ENCODE measurements around the gene PNLDC1. TPM values are rescaled to one million over a fixed set of nuclear protein-coding genes. Genes with fewer than 3 reads are reported as not detected.

PNLDC1 gene
- total RNA-seq, 1 donor from 2014 or later, result not detected

DNA sequence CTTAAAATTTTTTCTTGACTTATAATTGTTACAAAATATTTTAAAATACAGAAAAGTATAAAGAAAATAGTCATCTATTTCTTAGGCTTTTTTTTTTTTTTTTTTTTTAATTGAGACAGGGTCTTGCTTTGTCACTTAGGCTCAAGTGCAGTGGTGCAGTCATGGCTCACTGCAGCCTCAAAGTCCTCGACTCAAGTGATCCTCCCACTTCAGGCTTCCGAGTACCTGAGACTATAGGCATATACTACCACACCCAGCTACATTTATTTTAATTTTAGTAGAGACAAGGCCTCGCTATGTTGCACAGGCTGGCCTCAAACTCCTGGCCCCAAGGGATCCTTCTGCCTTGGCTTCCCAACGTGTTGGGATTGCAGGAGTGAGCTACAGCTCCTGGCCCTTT is 43.6 kb upstream of the PNLDC1 start:
- TF ChIP-seq CTCF (IDR thresholded peaks at IDR 0.05; ENCODE audit: insufficient read depth, low read length, poor library complexity, severe bottlenecking), result no peak
- no peak overlapping the region for H3K4me3 ChIP-seq (ENCODE audit: low read depth, low read length)
- no peaks in the 10 kb centered on the region for H3K27me3 ChIP-seq (ENCODE audit: control insufficient read depth, insufficient read depth, low read length)
- peaks cover 3% of the 10 kb centered on the region for H3K36me3 ChIP-seq (ENCODE audit: control insufficient read depth, insufficient read depth, low read length)
- DNase-seq (ENCODE audit: low read depth), result no peak

DNA sequence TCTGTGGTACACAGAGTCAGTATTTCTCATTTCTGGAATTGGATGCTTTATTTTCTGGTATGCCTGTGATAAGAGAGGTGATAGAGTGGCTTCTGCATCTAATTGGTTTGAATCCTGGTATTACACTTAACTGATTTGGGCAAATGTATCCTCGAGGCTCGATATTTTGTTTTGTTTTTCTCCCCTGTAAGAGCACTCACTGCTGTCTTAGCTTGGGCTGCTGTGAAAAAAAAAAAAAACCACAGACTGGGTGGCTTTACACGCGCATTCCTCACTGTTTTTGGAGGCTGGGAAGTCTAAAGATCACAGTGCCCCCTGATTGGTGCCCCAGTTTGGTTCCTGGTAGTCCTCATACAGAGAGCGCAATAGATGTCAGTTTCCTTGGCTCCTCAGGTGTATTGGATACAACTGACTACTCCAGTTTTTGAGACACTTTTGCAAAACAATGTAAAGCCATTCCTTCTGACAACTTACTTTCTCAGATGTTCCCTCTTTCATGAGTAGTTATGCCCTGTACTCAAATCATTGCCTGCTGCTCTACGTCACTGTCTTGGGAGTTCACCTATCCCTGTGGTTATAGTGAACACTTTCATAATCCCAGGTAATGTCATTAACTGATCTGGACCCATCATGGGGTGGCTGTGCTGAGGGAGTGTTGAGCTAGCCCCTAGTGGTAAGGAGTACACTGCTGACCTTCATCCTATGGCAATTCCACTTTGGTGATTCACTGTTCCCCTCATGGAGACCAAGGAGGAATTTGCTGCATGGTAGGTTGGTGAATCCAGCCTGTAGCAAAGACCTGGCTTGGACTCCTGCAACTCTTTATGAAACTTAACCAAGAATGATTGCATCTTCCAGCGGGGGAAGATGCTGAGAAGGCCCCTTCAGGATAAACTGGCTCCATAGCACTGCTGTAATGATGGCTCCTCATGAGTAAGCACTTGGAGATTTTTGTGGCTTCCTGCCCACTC is 41.8 kb upstream of the PNLDC1 start:
- H3K4me3 ChIP-seq (ENCODE audit: low read depth, low read length), result no peak overlapping the region
- no peaks in the 10 kb centered on the region for H3K27me3 ChIP-seq (ENCODE audit: control insufficient read depth, insufficient read depth, low read length)
- peak; percentile 32 for TF ChIP-seq CTCF (IDR thresholded peaks at IDR 0.05; ENCODE audit: insufficient read depth, low read length, poor library complexity, severe bottlenecking)
- H3K36me3 ChIP-seq (ENCODE audit: control insufficient read depth, insufficient read depth, low read length), result peaks cover 2% of the 10 kb centered on the region
- peak; percentile 48 for DNase-seq (ENCODE audit: low read depth)

GRCh38 chr6:159759645-159760044 is 40.4 kb upstream of the PNLDC1 start:
- H3K36me3 ChIP-seq (ENCODE audit: control insufficient read depth, insufficient read depth, low read length), result peaks cover 3% of the 10 kb centered on the region
- TF ChIP-seq CTCF (IDR thresholded peaks at IDR 0.05; ENCODE audit: insufficient read depth, low read length, poor library complexity, severe bottlenecking), result no peak
- no peaks in the 10 kb centered on the region for H3K27me3 ChIP-seq (ENCODE audit: control insufficient read depth, insufficient read depth, low read length)
- no peak for DNase-seq (ENCODE audit: low read depth)
- no peak overlapping the region for H3K4me3 ChIP-seq (ENCODE audit: low read depth, low read length)

DNA sequence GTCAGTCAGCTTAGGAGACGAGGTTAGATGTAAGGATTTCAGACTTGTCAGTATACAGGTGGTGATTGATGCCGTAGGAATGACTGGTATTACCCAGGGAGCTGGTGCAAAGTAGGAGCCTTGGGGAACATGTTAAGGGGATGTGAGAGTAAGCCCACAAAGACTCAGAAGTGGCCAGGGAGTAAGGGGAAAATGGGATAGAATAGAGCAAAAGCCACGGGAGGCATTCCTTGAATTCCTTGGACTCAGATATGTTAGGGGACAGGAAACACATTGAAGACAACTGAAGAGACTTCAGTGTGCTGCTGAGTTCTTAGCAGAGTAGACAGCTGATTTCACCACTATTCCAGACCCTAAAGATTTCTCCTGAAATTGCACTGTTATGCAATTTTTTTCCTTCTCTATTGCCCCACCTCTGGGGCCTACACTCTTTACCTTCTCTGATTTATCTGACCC is 39.4 kb upstream of the PNLDC1 start:
- peak; percentile 66 for DNase-seq (ENCODE audit: low read depth)
- no peak for TF ChIP-seq CTCF (IDR thresholded peaks at IDR 0.05; ENCODE audit: insufficient read depth, low read length, poor library complexity, severe bottlenecking)
- Histone ChIP-seq H3K4me3 (ENCODE audit: low read depth, low read length) (no peak overlapping the region), H3K27me3 (ENCODE audit: control insufficient read depth, insufficient read depth, low read length) (no peaks in the 10 kb centered on the region), H3K36me3 (ENCODE audit: control insufficient read depth, insufficient read depth, low read length) (peaks cover 3% of the 10 kb centered on the region)

DNA sequence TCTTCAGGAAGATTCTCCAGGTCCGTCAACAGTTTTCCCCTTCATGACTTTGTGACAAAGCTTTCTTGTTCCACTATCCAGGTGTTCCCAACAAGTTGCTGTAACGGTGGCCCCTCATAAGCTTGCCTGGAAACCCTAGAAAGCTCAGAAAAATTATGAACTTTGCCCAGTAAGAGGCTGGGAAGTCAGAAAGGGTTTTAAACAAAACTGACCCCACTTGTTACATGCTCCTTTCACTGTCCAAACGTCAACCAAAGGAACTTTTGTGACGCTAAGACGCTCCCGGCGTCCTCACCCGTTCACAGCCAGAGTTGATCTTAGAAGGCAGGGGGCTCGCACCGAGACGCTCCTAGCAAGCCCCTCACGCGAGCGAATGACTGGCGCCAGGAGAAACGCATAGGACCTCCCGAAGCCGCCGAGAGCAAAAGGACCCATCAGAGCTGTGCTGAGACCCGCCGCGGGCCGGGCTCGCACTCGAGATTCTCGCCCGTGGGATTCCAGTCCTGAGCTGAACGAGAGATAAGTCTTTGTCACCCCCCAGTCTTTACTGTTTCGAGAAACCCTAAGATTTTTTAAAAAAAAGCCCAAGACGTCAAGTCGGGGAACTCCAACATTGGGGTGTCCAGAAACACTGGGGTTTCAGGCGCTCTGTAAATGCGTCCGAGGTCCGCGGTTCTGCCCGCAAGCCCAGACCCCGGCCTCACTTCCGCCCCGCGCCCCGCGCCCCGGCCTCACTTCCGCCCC is 38.8 kb upstream of the PNLDC1 start:
- Histone ChIP-seq H3K4me3 (ENCODE audit: low read depth, low read length) (peak overlapping the region; percentile 63), H3K36me3 (ENCODE audit: control insufficient read depth, insufficient read depth, low read length) (peaks cover 3% of the 10 kb centered on the region), H3K27me3 (ENCODE audit: control insufficient read depth, insufficient read depth, low read length) (no peaks in the 10 kb centered on the region)
- TF ChIP-seq CTCF (IDR thresholded peaks at IDR 0.05; ENCODE audit: insufficient read depth, low read length, poor library complexity, severe bottlenecking), result no peak
- DNase-seq (ENCODE audit: low read depth), result no peak

All from kidney epithelial cell (primary cell).